Fibroblast of lung (primary cell): ENCODE results near the gene CCDC92B. TPM values are rescaled to one million over a fixed set of nuclear protein-coding genes. Genes with fewer than 3 reads are reported as not detected.
A peak's percentile ranks its signal among the peaks of the same experiment; 100 is the strongest.

Source experiments
- DNase-seq, 2 donors: peaks; one replicate each; pipeline versions ENCODE4 v3.0.0 to v3.0.0-alpha.2; 2010; ENCODE audit warnings: low read depth in 2 of 2
- H2AFZ ChIP-seq: 2 replicates; pipeline ENCODE4 v1.5.1; 2012; ENCODE audit warnings: low read length, control low read depth, inconsistent platforms
- H3K27ac ChIP-seq: 2 replicates; pipeline ENCODE4 v1.5.1; 2011; ENCODE audit warnings: low read length, control low read depth; ENCODE audit not compliant: insufficient read depth
- H3K27me3 ChIP-seq: 2 replicates; pipeline ENCODE4 v1.5.1; 2011; ENCODE audit warnings: mild to moderate bottlenecking, low read length; ENCODE audit not compliant: control insufficient read depth, insufficient read depth
- H3K36me3 ChIP-seq: 2 replicates; pipeline ENCODE4 v1.5.1; 2011; ENCODE audit warnings: low read length; ENCODE audit not compliant: control insufficient read depth, insufficient read depth
- H3K4me1 ChIP-seq: 2 replicates; pipeline ENCODE4 v1.5.1; 2011; ENCODE audit warnings: low read length; ENCODE audit not compliant: control insufficient read depth, insufficient read depth; ENCODE audit errors: extremely low read depth
- H3K4me2 ChIP-seq: 2 replicates; pipeline ENCODE4 v1.5.1; 2011; ENCODE audit warnings: low read length, control low read depth; ENCODE audit not compliant: insufficient read depth; ENCODE audit errors: extremely low read depth
- H3K4me3 ChIP-seq, 4 experiments: fragments of 200-600 bp in 1 of 4; sonication (generic) in 1 of 4; replicated peaks in 1 of 4; 2 replicates each; pipeline ENCODE4 v1.5.1; 2011 to 2016; ENCODE audit warnings: low read length in 4 of 4, low read depth in 3 of 4, mild to moderate bottlenecking in 3 of 4, control low read depth in 2 of 4, inconsistent platforms in 1 of 4, mixed read lengths in 1 of 4; ENCODE audit not compliant: insufficient read depth in 1 of 4; ENCODE audit errors: control extremely low read depth in 1 of 4
- H3K79me2 ChIP-seq: 2 replicates; pipeline ENCODE4 v1.5.1; 2012; ENCODE audit warnings: mild to moderate bottlenecking, low read length, inconsistent platforms; ENCODE audit not compliant: control insufficient read depth, insufficient read depth
- H3K9ac ChIP-seq: 2 replicates; pipeline ENCODE4 v1.5.1; 2011; ENCODE audit warnings: mild to moderate bottlenecking, low read length, control low read depth; ENCODE audit not compliant: insufficient read depth
- H3K9me3 ChIP-seq: 2 replicates; pipeline ENCODE4 v1.5.1; 2012; ENCODE audit warnings: low read depth, low read length; ENCODE audit not compliant: control insufficient read depth, insufficient read depth
- H4K20me1 ChIP-seq: 2 replicates; pipeline ENCODE4 v1.5.1; 2011; ENCODE audit warnings: low read length; ENCODE audit not compliant: control insufficient read depth, insufficient read depth; ENCODE audit errors: extremely low read depth
- EZH2 ChIP-seq: IDR thresholded peaks from 2 replicates; pipeline ENCODE4 v1.5.1; 2012; ENCODE audit warnings: low read length, control low read depth, mild to moderate bottlenecking; ENCODE audit errors: missing control alignments
- polyA plus RNA-seq, 2 donors: library from polyadenylated mRNA; depleted of rRNA in 1 of 2; stranded (reverse) in 1 of 2; unstranded in 1 of 2; fragments of >200 nt; gene quantifications; 2 replicates each; pipeline ENCODE4 v1.2.1, GENCODE V29; 2011 to 2012; ENCODE audit warnings: missing spikeins in 1 of 2
- total RNA-seq: library from RNA; depleted of rRNA; stranded (reverse); fragments of >200 nt; gene quantifications from 2 replicates; pipeline ENCODE4 v1.2.1, GENCODE V29; 2014
- TF ChIP-seq, protein P1 (sequence below), 2 donors: IDR thresholded peaks in 1 of 2; conservative IDR thresholded peaks in 1 of 2; 1 replicate in 1 of 2; 2 replicates in 1 of 2; pipeline ENCODE4 v1.5.1; 2011 to 2012; ENCODE audit warnings: low read length in 2 of 2, control low read depth in 1 of 2, inconsistent platforms in 1 of 2, low read depth in 1 of 2, mild to moderate bottlenecking in 1 of 2

CCDC92B gene
- total and polyA plus RNA-seq, 2 donors (not counting 1 experiment from before 2014, with no cell fraction given) = not detected

DNA sequence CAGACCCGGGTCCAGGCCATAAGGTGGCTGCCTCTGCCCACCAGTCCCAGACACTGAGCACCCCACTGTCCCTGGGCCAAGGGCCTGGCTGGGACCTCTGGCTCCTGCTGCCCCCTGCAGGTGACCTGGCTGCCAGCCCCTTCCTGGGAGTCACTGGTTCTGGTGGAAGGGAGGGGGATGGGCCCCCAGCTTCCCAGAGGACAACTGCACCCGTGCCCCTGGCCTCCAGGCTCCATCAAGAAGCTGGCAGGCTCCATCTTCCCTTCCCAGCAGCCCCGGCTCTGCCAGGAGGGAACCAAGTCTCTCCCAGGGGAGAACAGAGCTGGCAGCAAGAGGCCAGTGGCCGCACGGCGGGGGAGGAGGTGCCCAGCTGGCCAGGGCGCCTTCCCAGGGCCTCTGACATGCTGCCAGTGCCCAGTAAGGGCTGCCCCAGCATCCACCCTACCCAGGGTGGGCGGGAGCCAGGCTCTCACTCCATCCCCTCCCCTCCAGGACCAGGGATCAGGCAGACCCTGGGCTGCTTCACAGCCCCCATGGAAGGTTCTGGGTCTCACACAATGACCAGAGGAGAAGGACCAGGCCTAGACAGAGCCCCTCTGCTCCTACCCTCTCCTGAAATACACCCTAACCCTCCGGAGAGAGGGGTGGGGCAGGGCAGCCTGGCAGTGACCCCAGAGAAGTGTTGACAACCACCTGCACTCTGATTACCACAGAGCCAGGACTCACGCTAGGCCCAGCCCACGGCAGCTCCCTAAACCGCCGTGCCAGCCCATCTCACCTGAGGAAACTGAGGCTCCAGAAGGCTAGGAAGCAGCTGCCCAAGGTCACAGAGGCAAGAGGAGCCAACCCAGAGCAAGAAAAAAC is 41.5 kb downstream of the CCDC92B start:
- no peaks in the 10 kb centered on the region for H3K9me3 ChIP-seq
- TF ChIP-seq, protein P1, sequence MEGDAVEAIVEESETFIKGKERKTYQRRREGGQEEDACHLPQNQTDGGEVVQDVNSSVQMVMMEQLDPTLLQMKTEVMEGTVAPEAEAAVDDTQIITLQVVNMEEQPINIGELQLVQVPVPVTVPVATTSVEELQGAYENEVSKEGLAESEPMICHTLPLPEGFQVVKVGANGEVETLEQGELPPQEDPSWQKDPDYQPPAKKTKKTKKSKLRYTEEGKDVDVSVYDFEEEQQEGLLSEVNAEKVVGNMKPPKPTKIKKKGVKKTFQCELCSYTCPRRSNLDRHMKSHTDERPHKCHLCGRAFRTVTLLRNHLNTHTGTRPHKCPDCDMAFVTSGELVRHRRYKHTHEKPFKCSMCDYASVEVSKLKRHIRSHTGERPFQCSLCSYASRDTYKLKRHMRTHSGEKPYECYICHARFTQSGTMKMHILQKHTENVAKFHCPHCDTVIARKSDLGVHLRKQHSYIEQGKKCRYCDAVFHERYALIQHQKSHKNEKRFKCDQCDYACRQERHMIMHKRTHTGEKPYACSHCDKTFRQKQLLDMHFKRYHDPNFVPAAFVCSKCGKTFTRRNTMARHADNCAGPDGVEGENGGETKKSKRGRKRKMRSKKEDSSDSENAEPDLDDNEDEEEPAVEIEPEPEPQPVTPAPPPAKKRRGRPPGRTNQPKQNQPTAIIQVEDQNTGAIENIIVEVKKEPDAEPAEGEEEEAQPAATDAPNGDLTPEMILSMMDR (conservative IDR thresholded peaks at IDR 0.05 in 1 of 2, IDR thresholded peaks at IDR 0.05 in 1 of 2; ENCODE audit: low read depth in 1 of 2, low read length in 2 of 2) = peak; percentile 23 to 49
- no peak for TF ChIP-seq EZH2
- H3K27me3 ChIP-seq = no peaks in the 10 kb centered on the region
- no peak overlapping the region for H3K4me3 ChIP-seq
- H3K4me2 ChIP-seq = peak overlapping the region; percentile 44
- peaks cover 19% of the 10 kb centered on the region for H3K4me1 ChIP-seq
- DNase-seq = peak in 1 of 2 donors; percentile 31
- H3K9ac ChIP-seq = peak overlapping the region; percentile 16
- H3K27ac ChIP-seq = no peak overlapping the region
- peaks cover 3% of the 10 kb centered on the region for H4K20me1 ChIP-seq
- H2AFZ ChIP-seq = no peak overlapping the region
- peaks cover 74% of the 10 kb centered on the region for H3K79me2 ChIP-seq
- H3K36me3 ChIP-seq = peaks cover 4% of the 10 kb centered on the region

DNA sequence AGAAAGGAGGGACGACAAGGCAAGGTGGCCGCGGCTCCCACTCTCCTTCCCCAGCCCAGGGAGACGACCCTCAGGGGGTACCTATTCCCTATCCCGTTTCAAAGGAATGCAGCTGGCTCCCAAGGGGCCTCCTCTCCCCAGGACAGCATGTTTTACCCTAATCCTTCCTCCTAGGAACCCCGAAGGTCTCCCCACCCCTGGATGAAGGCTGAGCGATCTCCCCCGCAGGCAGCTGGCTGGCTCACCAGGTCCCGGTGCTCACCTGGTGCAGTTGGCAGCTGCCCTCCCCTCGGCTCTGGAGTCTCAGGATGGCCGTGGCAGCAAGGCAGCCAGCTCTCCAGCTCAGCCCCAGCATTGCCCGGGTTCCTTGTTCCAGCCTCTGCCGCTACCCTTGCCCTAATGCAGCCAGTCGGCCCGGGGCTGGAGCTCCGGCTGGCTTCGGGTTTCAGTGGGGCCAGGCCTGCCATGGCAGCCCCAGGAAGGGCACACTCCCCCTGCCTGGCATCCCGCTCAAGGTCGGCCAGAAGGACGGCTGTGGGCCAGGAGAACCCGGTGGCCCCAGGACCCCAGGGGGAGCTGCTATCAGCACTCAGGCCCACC is 42.4 kb downstream of the CCDC92B start:
- DNase-seq = no peak
- Histone ChIP-seq H3K4me3 (no peak overlapping the region), H4K20me1 (peaks cover 3% of the 10 kb centered on the region), H3K9me3 (no peaks in the 10 kb centered on the region), H3K4me1 (peaks cover 19% of the 10 kb centered on the region), H3K36me3 (peaks cover 4% of the 10 kb centered on the region), H3K9ac (no peak overlapping the region), H3K27ac (no peak overlapping the region), H3K79me2 (peaks cover 74% of the 10 kb centered on the region), H2AFZ (no peak overlapping the region), H3K4me2 (no peak overlapping the region), H3K27me3 (no peaks in the 10 kb centered on the region)
- TF ChIP-seq, protein P1 (conservative IDR thresholded peaks at IDR 0.05 in 1 of 2, IDR thresholded peaks at IDR 0.05 in 1 of 2; ENCODE audit: low read depth in 1 of 2, low read length in 2 of 2) = no peak
- no peak for TF ChIP-seq EZH2
